Gastrocnemius medialis (tissue), 4 donors: ENCODE measurements around the gene CCDC40. TPM values are rescaled to one million over a fixed set of nuclear protein-coding genes. Genes with fewer than 3 reads are reported as not detected.

Experiments used
- ATAC-seq, 2 donors: fragments of 150-250 bp; one replicate each; pipeline ENCODE4 v1.9.1; 2016
- DNase-seq, 2 donors: peaks; one replicate each; pipeline ENCODE4 v3.0.0-alpha.2; 2019
- H3K27ac ChIP-seq, 4 donors: fragments of 200-600 bp; sonication (generic); 1 replicate in 1 of 4; 2 replicates in 3 of 4; pipeline ENCODE4 v1.5.1; 2016 to 2018; ENCODE audit warnings: mild to moderate bottlenecking in 2 of 4, moderate library complexity in 1 of 4
- H3K27me3 ChIP-seq, 3 donors: fragments of 200-600 bp; sonication (generic) in 2 of 3; 1 replicate in 1 of 3; 2 replicates in 2 of 3; pipeline versions ENCODE4 v1.5.1 to v1.6.0; 2016 to 2019; ENCODE audit warnings: mild to moderate bottlenecking in 1 of 3, moderate library complexity in 1 of 3
- H3K36me3 ChIP-seq, 2 donors: fragments of 200-600 bp; sonication (generic) in 1 of 2; one replicate each; pipeline ENCODE4 v1.5.1; 2017 to 2018
- H3K4me1 ChIP-seq, 2 donors: fragments of 200-600 bp; sonication (generic) in 1 of 2; one replicate each; pipeline ENCODE4 v1.5.1; 2016 to 2017; ENCODE audit warnings: mild to moderate bottlenecking in 2 of 2
- H3K4me3 ChIP-seq, 4 donors: fragments of 200-600 bp; sonication (generic) in 3 of 4; 1 replicate in 1 of 4; 2 replicates in 3 of 4; pipeline ENCODE4 v1.5.1; 2016 to 2019; ENCODE audit warnings: mild to moderate bottlenecking in 2 of 4
- H3K9me3 ChIP-seq, 3 donors: fragments of 200-600 bp; sonication (generic) in 2 of 3; 1 replicate in 1 of 3; 2 replicates in 2 of 3; pipeline ENCODE4 v1.5.1; 2016 to 2019
- POLR2A ChIP-seq, 2 donors: fragments of 450-650 bp; IDR thresholded peaks; one replicate each; pipeline ENCODE4 v1.6.1; 2017; ENCODE audit warnings: antibody characterized with exemption in 2 of 2, mild to moderate bottlenecking in 2 of 2, moderate library complexity in 2 of 2
- in situ Hi-C, 4 donors: fragments of 200-750 bp; cut with MboI; loops; one replicate each; pipeline versions ENCODE4 v1.15.0 to v1.8.0; 2017; ENCODE audit warnings: low sequenced_read_pairs in 4 of 4
- intact Hi-C: fragments of 100-400 bp; cut with DNase I; formaldehyde crosslinking; loops from one replicate; pipeline ENCODE4 v1.15.1; 2023; ENCODE audit warnings: low total_unique reads
- total RNA-seq, 4 donors: library from RNA; depleted of rRNA; stranded (reverse); fragments of >200 nt; gene quantifications; one replicate each; pipeline versions ENCODE4 v1.1.0 to v1.2.3, GENCODE V29; 2016
- TF ChIP-seq, protein P1 (sequence below), 5 experiments: fragments of 450-650 bp in 3 of 5; fragments of 200-600 bp in 2 of 5; sonication (generic) in 2 of 5; IDR thresholded peaks in 4 of 5; conservative IDR thresholded peaks in 1 of 5; 1 replicate in 4 of 5; 2 replicates in 1 of 5; pipeline ENCODE4 v1.5.1; 2016 to 2019; ENCODE audit warnings: antibody characterized with exemption in 5 of 5, mild to moderate bottlenecking in 3 of 5, moderate library complexity in 3 of 5

Gene CCDC40, protein sequence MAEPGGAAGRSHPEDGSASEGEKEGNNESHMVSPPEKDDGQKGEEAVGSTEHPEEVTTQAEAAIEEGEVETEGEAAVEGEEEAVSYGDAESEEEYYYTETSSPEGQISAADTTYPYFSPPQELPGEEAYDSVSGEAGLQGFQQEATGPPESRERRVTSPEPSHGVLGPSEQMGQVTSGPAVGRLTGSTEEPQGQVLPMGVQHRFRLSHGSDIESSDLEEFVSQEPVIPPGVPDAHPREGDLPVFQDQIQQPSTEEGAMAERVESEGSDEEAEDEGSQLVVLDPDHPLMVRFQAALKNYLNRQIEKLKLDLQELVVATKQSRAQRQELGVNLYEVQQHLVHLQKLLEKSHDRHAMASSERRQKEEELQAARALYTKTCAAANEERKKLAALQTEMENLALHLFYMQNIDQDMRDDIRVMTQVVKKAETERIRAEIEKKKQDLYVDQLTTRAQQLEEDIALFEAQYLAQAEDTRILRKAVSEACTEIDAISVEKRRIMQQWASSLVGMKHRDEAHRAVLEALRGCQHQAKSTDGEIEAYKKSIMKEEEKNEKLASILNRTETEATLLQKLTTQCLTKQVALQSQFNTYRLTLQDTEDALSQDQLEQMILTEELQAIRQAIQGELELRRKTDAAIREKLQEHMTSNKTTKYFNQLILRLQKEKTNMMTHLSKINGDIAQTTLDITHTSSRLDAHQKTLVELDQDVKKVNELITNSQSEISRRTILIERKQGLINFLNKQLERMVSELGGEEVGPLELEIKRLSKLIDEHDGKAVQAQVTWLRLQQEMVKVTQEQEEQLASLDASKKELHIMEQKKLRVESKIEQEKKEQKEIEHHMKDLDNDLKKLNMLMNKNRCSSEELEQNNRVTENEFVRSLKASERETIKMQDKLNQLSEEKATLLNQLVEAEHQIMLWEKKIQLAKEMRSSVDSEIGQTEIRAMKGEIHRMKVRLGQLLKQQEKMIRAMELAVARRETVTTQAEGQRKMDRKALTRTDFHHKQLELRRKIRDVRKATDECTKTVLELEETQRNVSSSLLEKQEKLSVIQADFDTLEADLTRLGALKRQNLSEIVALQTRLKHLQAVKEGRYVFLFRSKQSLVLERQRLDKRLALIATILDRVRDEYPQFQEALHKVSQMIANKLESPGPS
- 1 to 10 TPM in 2 of 4 donors, under 1 TPM in 2; 0.18 to 2.1 (median 1.1) TPM for total RNA-seq

DNA sequence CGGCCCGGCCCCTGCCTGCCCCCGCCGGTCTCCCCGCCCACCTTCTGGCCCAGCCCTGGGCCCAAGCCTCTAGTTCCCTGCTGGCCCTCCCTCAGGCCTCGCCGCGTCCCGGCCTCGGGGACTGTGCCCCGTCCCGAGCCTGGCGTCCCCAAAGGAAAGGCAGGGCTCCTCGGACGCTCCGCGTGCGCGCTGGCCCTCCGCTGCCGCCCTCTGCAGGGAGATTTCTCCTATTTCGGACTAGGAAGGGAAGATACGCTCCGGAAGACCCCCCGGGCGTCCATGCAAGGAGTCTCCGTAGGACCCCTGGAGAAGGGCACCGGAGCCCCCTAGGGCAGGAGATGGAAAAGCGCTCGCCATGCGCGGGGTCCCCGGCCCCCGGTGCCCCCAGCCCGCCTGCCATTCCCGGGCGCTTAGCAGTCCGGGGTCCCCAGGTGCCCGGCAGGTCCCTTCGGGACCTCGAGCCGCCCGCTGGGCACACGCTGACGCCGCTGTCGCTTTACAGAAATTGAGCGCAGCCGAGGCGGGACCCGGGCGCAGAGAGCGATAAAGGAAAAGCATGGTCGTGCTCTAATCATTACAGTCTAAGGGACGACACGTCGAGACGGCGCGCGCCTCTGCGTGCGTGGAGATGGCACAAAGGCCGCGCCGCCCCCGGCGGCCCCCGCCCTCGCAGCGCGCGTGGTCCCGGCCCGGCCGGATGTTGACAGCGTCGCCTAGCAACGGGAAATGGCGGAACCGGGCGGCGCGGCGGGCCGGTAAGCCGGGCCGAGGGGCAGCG lies at the start of gene CCDC40:
CCDC40 (plus strand) TSS at position 706 of the 778 bp plus-strand sequence; CDS start at position 727, 21 bp downstream.
- in situ Hi-C loops (no loop called here), intact Hi-C loops (loop anchor here (1.0 kb wide), 1 partner anchor 28 kb away; no protein-coding TSS in a partner anchor)
- DNase-seq (peak; percentile 67 to 70), ATAC-seq (peak; percentile 83 to 86)
- peaks cover 0 to 14% (median 10%) of the 10 kb centered on the region in 3 donors for H3K27me3 ChIP-seq
- TF ChIP-seq, protein P1, sequence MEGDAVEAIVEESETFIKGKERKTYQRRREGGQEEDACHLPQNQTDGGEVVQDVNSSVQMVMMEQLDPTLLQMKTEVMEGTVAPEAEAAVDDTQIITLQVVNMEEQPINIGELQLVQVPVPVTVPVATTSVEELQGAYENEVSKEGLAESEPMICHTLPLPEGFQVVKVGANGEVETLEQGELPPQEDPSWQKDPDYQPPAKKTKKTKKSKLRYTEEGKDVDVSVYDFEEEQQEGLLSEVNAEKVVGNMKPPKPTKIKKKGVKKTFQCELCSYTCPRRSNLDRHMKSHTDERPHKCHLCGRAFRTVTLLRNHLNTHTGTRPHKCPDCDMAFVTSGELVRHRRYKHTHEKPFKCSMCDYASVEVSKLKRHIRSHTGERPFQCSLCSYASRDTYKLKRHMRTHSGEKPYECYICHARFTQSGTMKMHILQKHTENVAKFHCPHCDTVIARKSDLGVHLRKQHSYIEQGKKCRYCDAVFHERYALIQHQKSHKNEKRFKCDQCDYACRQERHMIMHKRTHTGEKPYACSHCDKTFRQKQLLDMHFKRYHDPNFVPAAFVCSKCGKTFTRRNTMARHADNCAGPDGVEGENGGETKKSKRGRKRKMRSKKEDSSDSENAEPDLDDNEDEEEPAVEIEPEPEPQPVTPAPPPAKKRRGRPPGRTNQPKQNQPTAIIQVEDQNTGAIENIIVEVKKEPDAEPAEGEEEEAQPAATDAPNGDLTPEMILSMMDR (IDR thresholded peaks at IDR 0.05 in 4 of 5, conservative IDR thresholded peaks at IDR 0.05 in 1 of 5): no peak
- peak; percentile 49 to 58 for TF ChIP-seq POLR2A (IDR thresholded peaks at IDR 0.05)
- no peaks in the 10 kb centered on the region for H3K9me3 ChIP-seq
- H3K4me3 ChIP-seq: peak within 1 kb of the TSS; percentile 69 to 92 (median 84)
- peak within 1 kb of the TSS; percentile 77 to 91 (median 84) for H3K27ac ChIP-seq
- no peaks in the 10 kb centered on the region for H3K36me3 ChIP-seq
- peaks cover 5 to 11% of the 10 kb centered on the region in 2 donors for H3K4me1 ChIP-seq

DNA sequence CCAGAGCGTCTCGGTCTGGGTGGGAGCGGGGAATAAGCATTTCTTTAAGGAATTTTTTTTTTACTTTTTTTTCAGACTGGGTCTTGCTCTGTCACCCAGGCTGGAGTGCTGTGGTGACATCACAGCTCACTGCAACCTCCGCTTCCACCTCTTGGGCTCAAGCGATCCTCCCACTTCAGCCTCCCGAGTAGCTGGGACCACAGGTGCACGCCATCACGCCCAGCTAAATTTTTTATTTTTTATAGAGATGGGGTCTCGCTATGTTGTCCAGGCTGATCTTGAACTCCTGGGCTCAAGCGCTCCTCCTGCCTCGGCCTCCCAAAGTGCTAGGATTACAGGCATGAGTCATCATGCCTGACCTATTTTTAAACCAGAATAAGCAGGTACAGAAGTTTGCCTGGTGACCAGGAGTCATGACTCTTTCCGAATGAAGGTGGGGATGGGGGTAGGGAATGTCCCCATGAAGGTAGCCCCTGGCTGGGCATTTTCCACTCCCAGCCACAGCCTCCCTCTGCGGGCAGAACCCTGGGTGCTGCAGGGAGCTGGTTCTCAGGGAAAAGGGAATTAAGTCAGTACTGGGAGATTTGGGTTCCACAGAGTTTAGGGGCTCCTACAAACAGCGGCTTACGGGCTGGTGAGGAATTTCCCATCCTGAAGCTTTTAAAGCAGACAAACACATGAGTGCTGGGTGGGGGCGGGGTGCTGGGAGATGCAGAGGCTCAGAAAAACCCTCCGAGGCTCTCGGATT lies 49.1 kb upstream of the CCDC40 start:
- no peak for TF ChIP-seq POLR2A (IDR thresholded peaks at IDR 0.05)
- TF ChIP-seq, protein P1 (IDR thresholded peaks at IDR 0.05 in 4 of 5, conservative IDR thresholded peaks at IDR 0.05 in 1 of 5): no peak
- ATAC-seq (no peak), DNase-seq (no peak)
- Histone ChIP-seq H3K4me3 (no peak overlapping the region), H3K4me1 (peaks cover 0 to 7% of the 10 kb centered on the region in 2 donors), H3K27me3 (peaks cover 0 to 1% (median 0%) of the 10 kb centered on the region in 3 donors), H3K27ac (no peak overlapping the region), H3K36me3 (no peaks in the 10 kb centered on the region), H3K9me3 (no peaks in the 10 kb centered on the region)
- intact Hi-C loops (no loop called here), in situ Hi-C loops (no loop called here)

DNA sequence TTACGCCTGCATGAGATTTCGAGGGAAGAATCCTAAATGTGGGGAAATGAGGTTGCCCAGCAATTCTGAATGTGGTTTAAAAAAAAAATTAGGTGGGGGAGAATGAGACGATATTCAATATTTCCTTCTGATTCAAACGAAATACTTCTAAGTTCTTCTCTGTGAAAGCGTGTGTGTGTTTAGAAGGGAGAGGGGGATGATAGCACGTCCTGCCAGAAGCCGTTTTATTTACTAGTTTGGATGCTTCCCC lies 48.6 kb upstream of the CCDC40 start:
- in situ Hi-C loops: no loop called here
- Histone ChIP-seq H3K4me3 (no peak overlapping the region), H3K4me1 (peaks cover 0 to 7% of the 10 kb centered on the region in 2 donors), H3K27ac (no peak overlapping the region), H3K36me3 (no peaks in the 10 kb centered on the region), H3K27me3 (peaks cover 0 to 6% (median 4%) of the 10 kb centered on the region in 3 donors), H3K9me3 (no peaks in the 10 kb centered on the region)
- ATAC-seq (no peak), DNase-seq (no peak)
- intact Hi-C loops: no loop called here
- TF ChIP-seq, protein P1 (IDR thresholded peaks at IDR 0.05 in 4 of 5, conservative IDR thresholded peaks at IDR 0.05 in 1 of 5): no peak
- TF ChIP-seq POLR2A (IDR thresholded peaks at IDR 0.05): no peak
